ENCODE data around the gene KCNAB1. TPM values are rescaled to one million over a fixed set of nuclear protein-coding genes. Genes with fewer than 3 reads are reported as not detected.
A peak's percentile ranks its signal among the peaks of the same experiment; 100 is the strongest.

The KCNAB1 gene
- total and polyA plus RNA-seq, 2 donors (not counting 1 experiment from before 2014, with no cell fraction given), result 0.03 to 0.33 TPM

- Histone ChIP-seq H4K20me1 (ENCODE audit: control insufficient read depth, extremely low read depth, insufficient read depth, low read length) (no peaks in the 10 kb centered on the region), H3K9ac (ENCODE audit: insufficient read depth, low read length) (no peak overlapping the region), H3K4me2 (ENCODE audit: extremely low read depth, insufficient read depth, low read length) (no peak overlapping the region), H3K27ac (ENCODE audit: insufficient read depth, low read length) (no peak overlapping the region), H3K4me1 (ENCODE audit: control insufficient read depth, extremely low read depth, insufficient read depth, low read length) (no peaks in the 10 kb centered on the region), H2AFZ (ENCODE audit: low read length) (no peak overlapping the region), H3K27me3 (ENCODE audit: control insufficient read depth, insufficient read depth, low read length) (no peaks in the 10 kb centered on the region), H3K36me3 (ENCODE audit: control insufficient read depth, insufficient read depth, low read length) (no peaks in the 10 kb centered on the region), H3K9me3 (ENCODE audit: control insufficient read depth, insufficient read depth, low read depth, low read length) (no peaks in the 10 kb centered on the region), H3K4me3 (replicated peaks in 1 of 4; ENCODE audit: control extremely low read depth in 1 of 4, insufficient read depth in 1 of 4, low read depth in 3 of 4, low read length in 4 of 4) (no peak overlapping the region), H3K79me2 (ENCODE audit: control insufficient read depth, insufficient read depth, low read length) (no peaks in the 10 kb centered on the region)
- peak in 1 of 2 donors; percentile 34 for DNase-seq (ENCODE audit: low read depth in 2 of 2)
- TF ChIP-seq EZH2 (IDR thresholded peaks at IDR 0.05; ENCODE audit: low read length, missing control alignments) (no peak), CTCF (conservative IDR thresholded peaks at IDR 0.05 in 1 of 2, IDR thresholded peaks at IDR 0.05 in 1 of 2; ENCODE audit: low read depth in 1 of 2, low read length in 2 of 2) (no peak)
Measured at GRCh38 chr3:156516961-156517360, 396.6 kb downstream of the KCNAB1 start.

GRCh38 chr3:156518726-156519125, 398.3 kb downstream of the KCNAB1 start:
- TF ChIP-seq CTCF (conservative IDR thresholded peaks at IDR 0.05 in 1 of 2, IDR thresholded peaks at IDR 0.05 in 1 of 2; ENCODE audit: low read depth in 1 of 2, low read length in 2 of 2), result no peak
- TF ChIP-seq EZH2 (IDR thresholded peaks at IDR 0.05; ENCODE audit: low read length, missing control alignments), result no peak
- no peak overlapping the region for H2AFZ ChIP-seq (ENCODE audit: low read length)
- no peaks in the 10 kb centered on the region for H4K20me1 ChIP-seq (ENCODE audit: control insufficient read depth, extremely low read depth, insufficient read depth, low read length)
- no peak overlapping the region for H3K9ac ChIP-seq (ENCODE audit: insufficient read depth, low read length)
- no peaks in the 10 kb centered on the region for H3K4me1 ChIP-seq (ENCODE audit: control insufficient read depth, extremely low read depth, insufficient read depth, low read length)
- H3K27me3 ChIP-seq (ENCODE audit: control insufficient read depth, insufficient read depth, low read length), result no peaks in the 10 kb centered on the region
- no peak overlapping the region for H3K27ac ChIP-seq (ENCODE audit: insufficient read depth, low read length)
- no peaks in the 10 kb centered on the region for H3K79me2 ChIP-seq (ENCODE audit: control insufficient read depth, insufficient read depth, low read length)
- no peaks in the 10 kb centered on the region for H3K36me3 ChIP-seq (ENCODE audit: control insufficient read depth, insufficient read depth, low read length)
- peak in 1 of 2 donors; percentile 57 for DNase-seq (ENCODE audit: low read depth in 2 of 2)
- no peaks in the 10 kb centered on the region for H3K9me3 ChIP-seq (ENCODE audit: control insufficient read depth, insufficient read depth, low read depth, low read length)
- no peak overlapping the region for H3K4me2 ChIP-seq (ENCODE audit: extremely low read depth, insufficient read depth, low read length)
- H3K4me3 ChIP-seq (replicated peaks in 1 of 4; ENCODE audit: control extremely low read depth in 1 of 4, insufficient read depth in 1 of 4, low read depth in 3 of 4, low read length in 4 of 4), result no peak overlapping the region

GRCh38 chr3:156519758-156520162, 399.4 kb downstream of the KCNAB1 start:
- no peaks in the 10 kb centered on the region for H3K27me3 ChIP-seq (ENCODE audit: control insufficient read depth, insufficient read depth, low read length)
- no peaks in the 10 kb centered on the region for H3K79me2 ChIP-seq (ENCODE audit: control insufficient read depth, insufficient read depth, low read length)
- H3K9ac ChIP-seq (ENCODE audit: insufficient read depth, low read length), result no peak overlapping the region
- DNase-seq (ENCODE audit: low read depth in 2 of 2), result no peak
- no peaks in the 10 kb centered on the region for H3K36me3 ChIP-seq (ENCODE audit: control insufficient read depth, insufficient read depth, low read length)
- H3K27ac ChIP-seq (ENCODE audit: insufficient read depth, low read length), result no peak overlapping the region
- TF ChIP-seq CTCF (conservative IDR thresholded peaks at IDR 0.05 in 1 of 2, IDR thresholded peaks at IDR 0.05 in 1 of 2; ENCODE audit: low read depth in 1 of 2, low read length in 2 of 2) (no peak), EZH2 (IDR thresholded peaks at IDR 0.05; ENCODE audit: low read length, missing control alignments) (no peak)
- H4K20me1 ChIP-seq (ENCODE audit: control insufficient read depth, extremely low read depth, insufficient read depth, low read length), result no peaks in the 10 kb centered on the region
- no peaks in the 10 kb centered on the region for H3K4me1 ChIP-seq (ENCODE audit: control insufficient read depth, extremely low read depth, insufficient read depth, low read length)
- no peak overlapping the region for H3K4me2 ChIP-seq (ENCODE audit: extremely low read depth, insufficient read depth, low read length)
- no peak overlapping the region for H2AFZ ChIP-seq (ENCODE audit: low read length)
- no peaks in the 10 kb centered on the region for H3K9me3 ChIP-seq (ENCODE audit: control insufficient read depth, insufficient read depth, low read depth, low read length)
- no peak overlapping the region for H3K4me3 ChIP-seq (replicated peaks in 1 of 4; ENCODE audit: control extremely low read depth in 1 of 4, insufficient read depth in 1 of 4, low read depth in 3 of 4, low read length in 4 of 4)

All from fibroblast of lung (primary cell).